ES-I3 (cell line): ENCODE results near the gene DACT2.
A peak's percentile ranks its signal among the peaks of the same experiment; 100 is the strongest.
"Not testable (repeated sequence)": the region's sequence is repeated elsewhere in the genome, so short reads cannot be mapped to it uniquely, and the experiment has no call there.

Experiments
- H3K36me3 ChIP-seq: 2 replicates; pipeline ENCODE4 v1.6.1; 2013; ENCODE audit warnings: mild to moderate bottlenecking, low read length, control low read depth, moderate library complexity; ENCODE audit not compliant: insufficient read depth
- H3K4me1 ChIP-seq: 2 replicates; pipeline ENCODE4 v1.6.1; 2013; ENCODE audit warnings: mild to moderate bottlenecking, control low read depth, low read length; ENCODE audit not compliant: insufficient read depth
- H3K9ac ChIP-seq: 2 replicates; pipeline ENCODE4 v1.6.1; 2013; ENCODE audit warnings: low read depth, mild to moderate bottlenecking, low read length, moderate library complexity
- H3K9me3 ChIP-seq: 2 replicates; pipeline ENCODE4 v1.6.1; 2013; ENCODE audit warnings: mild to moderate bottlenecking, low read length, moderate library complexity; ENCODE audit not compliant: control insufficient read depth, insufficient read depth

Gene DACT2

DNA sequence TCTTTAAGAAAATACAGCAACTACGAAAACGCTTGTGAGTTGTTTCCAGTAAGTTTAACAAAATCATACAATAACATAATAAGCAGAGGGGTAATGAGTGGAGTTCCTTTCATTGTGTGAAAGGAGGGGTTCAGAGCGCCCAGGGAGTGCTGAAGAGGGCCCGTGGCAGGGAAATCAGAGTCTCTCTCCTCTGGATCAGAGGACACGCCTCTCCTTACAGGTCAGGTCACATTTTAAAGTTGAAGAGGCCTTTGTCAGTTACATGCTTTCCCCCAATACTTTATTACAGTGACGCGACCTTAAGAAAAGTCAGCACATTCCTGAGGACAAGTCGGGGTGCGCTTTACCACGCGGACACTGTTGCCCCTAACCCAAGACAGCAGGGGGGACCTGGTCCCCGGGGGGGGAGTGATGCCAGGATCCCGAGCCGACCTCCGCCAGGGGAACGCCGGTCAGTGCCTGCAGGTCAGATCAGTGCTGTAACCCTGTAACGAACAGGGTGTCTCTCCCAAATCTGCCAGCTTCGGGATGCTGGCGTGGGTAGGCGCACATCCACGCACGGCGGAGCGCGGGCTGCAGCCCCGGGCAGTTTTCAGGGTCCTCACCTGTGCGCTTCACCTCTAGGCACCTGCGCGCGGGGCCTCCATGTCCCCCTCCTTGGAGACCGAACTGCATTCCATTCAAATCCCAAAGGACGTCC is 848 bp downstream of the DACT2 start:
- peak overlapping the region; percentile 43 for H3K9ac ChIP-seq
- H3K36me3 ChIP-seq, result no peaks in the 10 kb centered on the region
- peaks cover 12% of the 10 kb centered on the region for H3K4me1 ChIP-seq
- 0 out of 2 replicates have a peak, but pooled peaks cover 7% of the 10 kb centered on the region for H3K9me3 ChIP-seq

GRCh38 chr6:168318090-168318489 is 1.5 kb downstream of the DACT2 start:
- no peaks in the 10 kb centered on the region for H3K36me3 ChIP-seq
- peaks cover 17% of the 10 kb centered on the region for H3K4me1 ChIP-seq
- H3K9ac ChIP-seq, result no peak overlapping the region
- 0 out of 2 replicates have a peak, but pooled peaks cover 7% of the 10 kb centered on the region for H3K9me3 ChIP-seq

DNA sequence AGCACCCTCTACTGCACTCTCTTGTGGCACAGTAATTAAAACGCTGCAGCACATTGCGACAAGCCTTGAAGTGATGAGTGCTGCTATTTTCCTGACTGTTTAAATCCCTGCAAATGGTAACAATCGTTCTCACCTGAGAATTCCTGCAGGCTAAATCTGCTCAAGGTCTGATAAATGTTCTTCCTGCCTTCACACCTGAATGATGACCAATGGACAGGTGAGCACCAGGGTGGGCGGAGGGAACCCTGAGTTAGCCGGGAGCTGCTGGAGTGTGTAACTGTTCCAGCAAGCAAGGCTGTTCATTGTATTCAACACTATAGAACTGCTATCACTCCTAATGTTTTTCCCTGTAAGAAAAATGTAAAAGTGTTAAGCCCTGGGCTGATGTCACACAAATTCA is 4.0 kb downstream of the DACT2 start:
- no peaks in the 10 kb centered on the region for H3K36me3 ChIP-seq
- H3K4me1 ChIP-seq, result peaks cover 20% of the 10 kb centered on the region
- H3K9ac ChIP-seq, result no peak overlapping the region
- H3K9me3 ChIP-seq, result no peaks in the 10 kb centered on the region

- Histone ChIP-seq H3K36me3 (no peaks in the 10 kb centered on the region), H3K9me3 (no peaks in the 10 kb centered on the region), H3K9ac (no peak overlapping the region), H3K4me1 (peaks cover 20% of the 10 kb centered on the region)
These were observed 4.6 kb downstream of the DACT2 start for GRCh38 chr6:168314948-168315347.

GRCh38 chr6:168314021-168314420 is 5.6 kb downstream of the DACT2 start:
- Histone ChIP-seq H3K9ac (no peak overlapping the region), H3K4me1 (peaks cover 20% of the 10 kb centered on the region), H3K36me3 (no peaks in the 10 kb centered on the region), H3K9me3 (no peaks in the 10 kb centered on the region)

- Histone ChIP-seq H3K4me1 (peaks cover 20% of the 10 kb centered on the region), H3K36me3 (no peaks in the 10 kb centered on the region), H3K9me3 (no peaks in the 10 kb centered on the region), H3K9ac (no peak overlapping the region)
These were observed 6.1 kb downstream of the DACT2 start for GRCh38 chr6:168313431-168314011.

DNA sequence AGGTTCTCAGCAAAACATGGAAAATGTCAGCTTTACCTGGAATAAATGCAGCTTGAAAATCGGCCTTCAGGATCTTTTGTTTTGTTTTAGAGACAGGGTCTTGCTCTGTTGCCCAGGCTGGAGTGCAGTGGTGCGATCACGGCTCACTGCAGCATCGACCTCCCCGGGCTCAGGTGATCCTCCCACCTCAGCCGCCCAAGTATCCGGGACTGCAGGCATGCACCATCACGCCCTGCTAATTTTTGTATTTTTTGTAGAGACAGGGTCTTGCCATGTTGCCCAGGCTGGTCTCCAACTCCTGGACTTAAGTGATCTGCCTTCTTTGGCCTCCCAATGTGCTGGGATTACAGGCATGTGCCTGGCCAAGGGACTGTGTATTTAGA is 7.5 kb downstream of the DACT2 start:
- not testable (repeated sequence) for H3K9me3 ChIP-seq, H3K36me3 ChIP-seq, H3K9ac ChIP-seq
- peaks cover 20% of the 10 kb centered on the region for H3K4me1 ChIP-seq

- Histone ChIP-seq H3K9me3 (no peaks in the 10 kb centered on the region), H3K4me1 (peaks cover 20% of the 10 kb centered on the region), H3K9ac (no peak overlapping the region), H3K36me3 (no peaks in the 10 kb centered on the region)
These were observed 8.0 kb downstream of the DACT2 start for GRCh38 chr6:168311410-168312124.

GRCh38 chr6:168310945-168311344 is 8.6 kb downstream of the DACT2 start:
- no peak overlapping the region for H3K9ac ChIP-seq
- no peaks in the 10 kb centered on the region for H3K36me3 ChIP-seq
- no peaks in the 10 kb centered on the region for H3K9me3 ChIP-seq
- peaks cover 20% of the 10 kb centered on the region for H3K4me1 ChIP-seq

GRCh38 chr6:168310403-168310802 is 9.2 kb downstream of the DACT2 start:
- H3K9ac ChIP-seq, result no peak overlapping the region
- H3K9me3 ChIP-seq, result no peaks in the 10 kb centered on the region
- H3K36me3 ChIP-seq, result no peaks in the 10 kb centered on the region
- peaks cover 20% of the 10 kb centered on the region for H3K4me1 ChIP-seq

DNA sequence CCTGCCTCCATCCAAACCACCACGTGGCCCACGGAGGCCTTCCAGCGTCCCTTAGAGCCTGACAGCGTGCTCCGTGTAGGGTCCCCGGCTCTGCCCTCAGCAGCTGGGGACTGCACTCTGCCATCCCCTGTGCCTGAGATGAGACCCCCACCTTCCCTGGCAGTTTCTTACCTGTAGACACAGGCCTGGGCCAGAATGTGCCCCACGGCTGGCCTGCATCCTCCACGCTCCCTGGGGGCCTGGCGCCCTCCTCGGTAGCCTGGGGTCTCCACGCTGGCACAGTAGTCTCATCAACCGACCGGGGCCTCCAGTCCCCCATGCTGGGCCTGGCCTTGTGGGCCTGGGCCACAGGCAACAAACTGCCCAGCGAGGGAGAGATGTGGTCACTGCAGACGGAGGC is 9.6 kb downstream of the DACT2 start:
- Histone ChIP-seq H3K36me3 (no peaks in the 10 kb centered on the region), H3K9me3 (no peaks in the 10 kb centered on the region), H3K4me1 (peaks cover 20% of the 10 kb centered on the region), H3K9ac (no peak overlapping the region)

- no peak overlapping the region for H3K9ac ChIP-seq
- H3K4me1 ChIP-seq, result peaks cover 14% of the 10 kb centered on the region
- H3K36me3 ChIP-seq, result no peaks in the 10 kb centered on the region
- H3K9me3 ChIP-seq, result no peaks in the 10 kb centered on the region
These were observed 10.4 kb downstream of the DACT2 start for GRCh38 chr6:168309183-168309582.

- peaks cover 8% of the 10 kb centered on the region; the same call in 1 of the 2 replicates for H3K4me1 ChIP-seq
- H3K9ac ChIP-seq, result no peak overlapping the region
- no peaks in the 10 kb centered on the region for H3K9me3 ChIP-seq
- no peaks in the 10 kb centered on the region for H3K36me3 ChIP-seq
These were observed 11.0 kb downstream of the DACT2 start for GRCh38 chr6:168308390-168309144.

- no peaks in the 10 kb centered on the region for H3K9me3 ChIP-seq
These were observed 11.9 kb downstream of the DACT2 start for GRCh38 chr6:168307695-168308021.

More at GRCh38 chr6:168307695-168308021, 11.9 kb downstream of the DACT2 start:
- H3K9ac ChIP-seq, result no peak overlapping the region
- H3K36me3 ChIP-seq, result no peaks in the 10 kb centered on the region
- H3K4me1 ChIP-seq, result peaks cover 2% of the 10 kb centered on the region; the same call in 1 of the 2 replicates
